GM12878 (cell line): Measurements from ENCODE around the gene PDPN. TPM values are rescaled to one million over a fixed set of nuclear protein-coding genes. Genes with fewer than 3 reads are reported as not detected.

Experiments used
- ATAC-seq: fragments of 200-7000 bp; cut with Tn5 transposase; 3 replicates; pipeline ENCODE4 v1.9.1; 2020; ENCODE audit warnings: mild to moderate bottlenecking, moderate library complexity
- BruUV-seq: library from RNA; stranded (reverse); fragments of 400-500 nt; replicated peaks from 2 replicates; lab custom pipeline; 2021; lab: Mats Ljungman, UMichigan
- CTCF ChIA-PET: fragments of 300-600 bp; sonication (Branson Sonifier 250); formaldehyde crosslinking; extraction: SDS; loops from one replicate; lab custom pipeline; 2021; ENCODE audit warnings: inconsistent platforms; lab: Yijun Ruan, JAX
- POLR2A ChIA-PET: fragments of 350-600 bp; formaldehyde crosslinking; extraction: SDS; loops from one replicate; lab custom pipeline; 2021; ENCODE audit warnings: inconsistent platforms; lab: Charles Lee
- RAD21 ChIA-PET: fragments of 300-600 bp; sonication (Branson Sonifier 250); formaldehyde crosslinking; loops from one replicate; lab custom pipeline; 2023; ENCODE audit warnings: antibody characterized with exemption; ENCODE audit not compliant: unreplicated experiment; lab: Charles Lee
- SMC1A ChIA-PET: fragments of 300-600 bp; sonication (Branson Sonifier 250); formaldehyde crosslinking; loops from one replicate; lab custom pipeline; 2023; ENCODE audit not compliant: unreplicated experiment, uncharacterized antibody; lab: Charles Lee
- DNase-seq: peaks from one replicate; pipeline ENCODE4 v3.0.0-alpha.2; 2011; ENCODE audit warnings: low read depth, low spot score
- FAIRE-seq: peaks from 3 replicates; lab custom pipeline; 2011; peaks lifted over from hg19 to GRCh38; lab: Jason Lieb, UNC
- H2AFZ ChIP-seq: 2 replicates; pipeline ENCODE4 v1.6.0; 2011; ENCODE audit warnings: low read depth, low read length, control low read depth; ENCODE audit not compliant: control insufficient read depth
- H3K27ac ChIP-seq: 2 replicates; pipeline ENCODE4 v1.5.1; 2011; ENCODE audit warnings: control low read depth; ENCODE audit not compliant: control insufficient read depth, insufficient read depth
- H3K27me3 ChIP-seq, 2 experiments: replicated peaks in 1 of 2; 2 replicates each; pipeline versions ENCODE4 v1.6.0 to v1.6.1; 2011; ENCODE audit warnings: low read length in 1 of 2; ENCODE audit not compliant: control insufficient read depth in 2 of 2, insufficient read depth in 2 of 2
- H3K36me3 ChIP-seq, 2 experiments: 2 replicates each; pipeline ENCODE4 v1.5.1; 2011; ENCODE audit warnings: low read length in 1 of 2; ENCODE audit not compliant: control insufficient read depth in 2 of 2, insufficient read depth in 2 of 2
- H3K4me1 ChIP-seq: 2 replicates; pipeline ENCODE4 v1.6.1; 2011; ENCODE audit warnings: mild to moderate bottlenecking, low read length, moderate library complexity, mixed read lengths; ENCODE audit not compliant: control insufficient read depth, insufficient read depth
- H3K4me2 ChIP-seq: 2 replicates; pipeline ENCODE4 v1.6.0; 2011; ENCODE audit warnings: control low read depth; ENCODE audit not compliant: control insufficient read depth, insufficient read depth
- H3K4me3 ChIP-seq: fragments of 200-600 bp; sonication (generic); 2 replicates; pipeline ENCODE4 v1.5.1; 2016
- H3K79me2 ChIP-seq: 2 replicates; pipeline ENCODE4 v1.6.0; 2011; ENCODE audit warnings: low read length; ENCODE audit not compliant: control insufficient read depth, insufficient read depth
- H3K9ac ChIP-seq: 2 replicates; pipeline ENCODE4 v1.8.0; 2011; ENCODE audit warnings: low read length, control low read depth, mixed read lengths; ENCODE audit not compliant: control insufficient read depth, insufficient read depth
- H3K9me3 ChIP-seq: replicated peaks from 3 replicates; pipeline ENCODE4 v1.5.1; 2011; ENCODE audit warnings: mild to moderate bottlenecking, low read length; ENCODE audit not compliant: control insufficient read depth, insufficient read depth
- H4K20me1 ChIP-seq: 2 replicates; pipeline ENCODE4 v1.6.0; 2011; ENCODE audit not compliant: control insufficient read depth, insufficient read depth
- ATF7 ChIP-seq: fragments of 450-650 bp; IDR thresholded peaks from 2 replicates; pipeline ENCODE4 v1.6.1; 2016; ENCODE audit warnings: low read depth, mild to moderate bottlenecking
- CBFB ChIP-seq: IDR thresholded peaks from 2 replicates; pipeline ENCODE4 v1.6.1; 2016; ENCODE audit warnings: antibody characterized with exemption, low read depth
- CEBPB ChIP-seq, 2 experiments: fragments of 150-350 bp in 1 of 2; IDR thresholded peaks; 2 replicates each; pipeline ENCODE4 v1.6.1; 2012 to 2014; ENCODE audit warnings: low read depth in 2 of 2, low read length in 2 of 2, borderline replicate concordance in 1 of 2, inconsistent platforms in 1 of 2
- EZH2 ChIP-seq: IDR thresholded peaks from 2 replicates; pipeline ENCODE4 v1.6.1; 2012; ENCODE audit warnings: low read depth, mild to moderate bottlenecking, control low read depth, inconsistent platforms, low read length, borderline replicate concordance; ENCODE audit not compliant: control insufficient read depth
- FOXM1 ChIP-seq: IDR thresholded peaks from 2 replicates; pipeline ENCODE4 v1.6.1; 2012; ENCODE audit warnings: low read depth, mild to moderate bottlenecking, inconsistent platforms, low read length, moderate library complexity
- IRF3 ChIP-seq: fragments of 450-650 bp; IDR thresholded peaks from 2 replicates; pipeline ENCODE4 v1.6.1; 2014; ENCODE audit warnings: mild to moderate bottlenecking
- MEF2B ChIP-seq: fragments of 450-650 bp; IDR thresholded peaks from 2 replicates; pipeline ENCODE4 v1.6.1; 2018; ENCODE audit warnings: mild to moderate bottlenecking, moderate library complexity; ENCODE audit not compliant: partially characterized antibody, poor library complexity, severe bottlenecking
- NR2C1 ChIP-seq: fragments of 450-650 bp; IDR thresholded peaks from 2 replicates; pipeline ENCODE4 v1.6.1; 2017; ENCODE audit warnings: antibody characterized with exemption, mild to moderate bottlenecking, moderate library complexity
- PAX5 ChIP-seq: IDR thresholded peaks from 2 replicates; pipeline ENCODE4 v1.6.1; 2011; ENCODE audit warnings: low read depth, low read length, borderline replicate concordance
- REST ChIP-seq: IDR thresholded peaks from 2 replicates; pipeline ENCODE4 v1.6.1; 2012; ENCODE audit warnings: mild to moderate bottlenecking, low read depth, low read length
- RFX5 ChIP-seq: IDR thresholded peaks from 2 replicates; pipeline ENCODE4 v1.6.1; 2011; ENCODE audit warnings: low read depth, low read length, improper control_type of control experiment
- ZNF217 ChIP-seq: fragments of 450-650 bp; IDR thresholded peaks from 2 replicates; pipeline ENCODE4 v1.6.1; 2017; ENCODE audit warnings: antibody characterized with exemption, mild to moderate bottlenecking
- ZZZ3 ChIP-seq: IDR thresholded peaks from 2 replicates; pipeline ENCODE4 v1.6.1; 2011; ENCODE audit warnings: low read depth; ENCODE audit not compliant: control insufficient read depth, insufficient read length
- WGBS: methylation state at CpG from one replicate; pipeline ENCODE4 v1.1.6; 2016; ENCODE audit warnings: low lambda C conversion rate; ENCODE audit not compliant: insufficient replicate concordance, insufficient coverage; ENCODE audit errors: missing lambda C conversion rate; 5-methylcytosine and 5-hydroxymethylcytosine counted together
- in situ Hi-C: fragments of 300-500 bp; cut with MboI; formaldehyde crosslinking; loops from 9 replicates; pipeline ENCODE4 v1.14.3; 2018; ENCODE audit warnings: mixed read lengths
- intact Hi-C: fragments of 100-400 bp; cut with micrococcal nuclease; formaldehyde crosslinking; loops from one replicate; pipeline ENCODE4 v1.14.2; 2022; ENCODE audit not compliant: unreplicated experiment
- polyA plus RNA-seq, 11 experiments: library from polyadenylated mRNA; depleted of rRNA in 4 of 11; unstranded in 6 of 11; stranded (reverse) in 5 of 11; fragments of >200 nt; fragmentation: Nextera tagmentation in 4 of 11; fragmentation: Illumina TruSeq in 1 of 11; extraction: Ambion mirVana in 4 of 11; extraction: Trizol in 1 of 11; gene quantifications; 1 replicate in 1 of 11; 2 replicates in 10 of 11; pipeline versions ENCODE4 v1.2.1 to v1.2.3, GENCODE V29; 2011 to 2016; ENCODE audit warnings: inconsistent platforms in 2 of 11, missing spikeins in 2 of 11, low read depth in 1 of 11
- total RNA-seq, 4 experiments: library from RNA; depleted of rRNA in 3 of 4; stranded (reverse); fragments of >200 nt in 3 of 4; fragmentation: Illumina TruSeq in 1 of 4; extraction: Trizol in 1 of 4; gene quantifications; 2 replicates each; pipeline versions ENCODE4 v1.2.1 to v1.2.3, GENCODE V29; 2013 to 2021
- TF ChIP-seq, protein P1 (sequence below), 3 experiments: IDR thresholded peaks in 2 of 3; conservative IDR thresholded peaks in 1 of 3; 2 replicates each; pipeline ENCODE4 v1.5.1; 2011; ENCODE audit warnings: low read depth in 3 of 3, low read length in 3 of 3, mild to moderate bottlenecking in 3 of 3, control low read depth in 2 of 3, moderate library complexity in 2 of 3, inconsistent platforms in 1 of 3, mixed read lengths in 1 of 3; ENCODE audit not compliant: control insufficient read depth in 2 of 3, insufficient read depth in 1 of 3; ENCODE audit errors: extremely low read depth in 1 of 3

The PDPN gene
- total and polyA plus RNA-seq, 10 of the 15 experiments (the other 5 are each of a cell fraction or from before 2014, with no cell fraction given) = 0.21 TPM; not detected in 9

- TF ChIP-seq, protein P1, sequence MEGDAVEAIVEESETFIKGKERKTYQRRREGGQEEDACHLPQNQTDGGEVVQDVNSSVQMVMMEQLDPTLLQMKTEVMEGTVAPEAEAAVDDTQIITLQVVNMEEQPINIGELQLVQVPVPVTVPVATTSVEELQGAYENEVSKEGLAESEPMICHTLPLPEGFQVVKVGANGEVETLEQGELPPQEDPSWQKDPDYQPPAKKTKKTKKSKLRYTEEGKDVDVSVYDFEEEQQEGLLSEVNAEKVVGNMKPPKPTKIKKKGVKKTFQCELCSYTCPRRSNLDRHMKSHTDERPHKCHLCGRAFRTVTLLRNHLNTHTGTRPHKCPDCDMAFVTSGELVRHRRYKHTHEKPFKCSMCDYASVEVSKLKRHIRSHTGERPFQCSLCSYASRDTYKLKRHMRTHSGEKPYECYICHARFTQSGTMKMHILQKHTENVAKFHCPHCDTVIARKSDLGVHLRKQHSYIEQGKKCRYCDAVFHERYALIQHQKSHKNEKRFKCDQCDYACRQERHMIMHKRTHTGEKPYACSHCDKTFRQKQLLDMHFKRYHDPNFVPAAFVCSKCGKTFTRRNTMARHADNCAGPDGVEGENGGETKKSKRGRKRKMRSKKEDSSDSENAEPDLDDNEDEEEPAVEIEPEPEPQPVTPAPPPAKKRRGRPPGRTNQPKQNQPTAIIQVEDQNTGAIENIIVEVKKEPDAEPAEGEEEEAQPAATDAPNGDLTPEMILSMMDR (IDR thresholded peaks at IDR 0.05 in 2 of 3, conservative IDR thresholded peaks at IDR 0.05 in 1 of 3; ENCODE audit: control insufficient read depth in 2 of 3, extremely low read depth in 1 of 3, insufficient read depth in 1 of 3, low read depth in 3 of 3, low read length in 3 of 3) = no peak
- no peak for TF ChIP-seq MEF2B
- TF ChIP-seq ZNF217 = no peak
- TF ChIP-seq ATF7 = no peak
- no peak for TF ChIP-seq CEBPB (IDR thresholded peaks at IDR 0.05; ENCODE audit: borderline replicate concordance in 1 of 2, low read depth in 2 of 2, low read length in 2 of 2)
- no peak for TF ChIP-seq FOXM1
- no peak for TF ChIP-seq EZH2
- no peak for TF ChIP-seq NR2C1
- no peak for TF ChIP-seq ZZZ3
- TF ChIP-seq, all 136 proteins: peak for 0
Measured at GRCh38 chr1:13622446-13622845, 38.8 kb downstream of the PDPN start (continued).

DNA sequence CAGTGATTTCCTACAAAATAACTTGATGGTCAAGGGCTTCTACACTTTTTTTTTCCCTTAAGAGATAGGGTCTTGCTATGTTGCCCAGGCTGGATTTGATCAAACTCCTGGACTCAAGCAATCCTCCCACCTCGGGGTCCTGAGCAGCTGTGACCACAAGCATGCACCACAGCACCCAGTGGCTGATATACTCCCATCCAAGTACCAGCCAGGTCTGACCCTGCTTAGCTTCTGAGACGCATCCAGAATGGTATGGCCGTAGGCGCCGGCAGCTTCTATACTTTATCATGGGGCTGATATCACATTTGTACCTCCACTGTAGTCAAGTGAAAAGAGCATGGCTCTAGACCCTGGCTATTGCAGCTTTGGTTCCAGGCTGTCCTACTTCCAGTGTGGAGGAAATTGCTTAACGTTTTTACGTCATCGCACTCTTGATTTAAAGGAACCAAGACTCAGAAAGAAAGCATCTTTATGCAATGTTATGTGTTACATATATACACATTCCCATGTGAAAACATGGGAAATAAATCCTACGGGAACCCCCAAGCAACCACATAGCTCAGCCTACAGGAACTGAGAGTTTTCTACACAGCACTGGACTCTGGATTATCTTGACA, 39.5 kb downstream of the PDPN start:
- Histone ChIP-seq H3K27me3 (no peaks in the 10 kb centered on the region; a peak in 1 of 4 replicates), H3K4me3 (no peak overlapping the region), H3K4me1 (no peaks in the 10 kb centered on the region), H3K9ac (no peak overlapping the region), H3K79me2 (no peaks in the 10 kb centered on the region), H2AFZ (no peak overlapping the region), H4K20me1 (no peaks in the 10 kb centered on the region), H3K36me3 (no peaks in the 10 kb centered on the region), H3K9me3 (no peaks in the 10 kb centered on the region), H3K4me2 (no peak overlapping the region), H3K27ac (no peak overlapping the region)
- DNase-seq (no peak), ATAC-seq (no peak), FAIRE-seq (no peak)
- ChIA-PET RAD21 (no interaction called here), SMC1A (no interaction called here), CTCF (interaction anchor here (0.7 kb wide), 1 partner anchor 43 kb away, joined by 3 read pairs; no protein-coding TSS in a partner anchor), POLR2A (no interaction called here)
- BruUV-seq = no TSS peak
- in situ Hi-C loops (no loop called here), intact Hi-C loops (no loop called here)
- WGBS = 64% methylated on average over 9 of the region's 9 CpGs
- TF ChIP-seq RFX5 (no peak), REST (no peak), CBFB (no peak), IRF3 (no peak), PAX5 (no peak)
